ENCODE measurements around the gene THADA.

DNA sequence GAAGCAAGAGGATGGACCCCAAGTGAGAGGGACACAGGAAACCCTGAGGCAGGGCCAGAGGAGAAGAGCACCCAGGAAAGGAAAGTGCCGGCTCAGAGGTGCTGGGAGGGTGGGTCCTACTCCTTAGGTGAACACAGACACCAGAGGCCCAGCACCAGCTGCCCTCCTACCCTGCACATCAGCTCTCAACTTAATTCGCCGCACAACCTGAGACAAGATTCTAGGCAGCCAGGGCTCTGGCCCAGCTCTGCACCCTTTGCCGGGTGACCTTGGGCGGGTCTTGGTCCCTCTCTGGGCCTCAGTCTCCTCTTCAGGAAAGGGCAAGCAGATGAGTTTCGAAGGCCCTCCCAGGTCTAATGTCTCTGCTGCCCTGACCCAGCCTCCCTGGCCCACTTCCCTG is 397.6 kb downstream of the THADA start:
- TF ChIP-seq CTCF (IDR thresholded peaks at IDR 0.05; ENCODE audit: low read length): no peak
- no peak for TF ChIP-seq EZH2 (IDR thresholded peaks at IDR 0.05; ENCODE audit: borderline replicate concordance, low read length)
